Activated CD8-positive, alpha-beta memory T cell treated with anti-CD3 and anti-CD28 coated beads for 24 hours (primary cell): ENCODE results near the gene CIB4.
"Not testable (repeated sequence)": the region's sequence is repeated elsewhere in the genome, so short reads cannot be mapped to it uniquely, and the experiment has no call there.

Experiments used
- DNase-seq: peaks from one replicate; pipeline ENCODE4 v3.0.0-alpha.2; 2020

Gene CIB4

DNA sequence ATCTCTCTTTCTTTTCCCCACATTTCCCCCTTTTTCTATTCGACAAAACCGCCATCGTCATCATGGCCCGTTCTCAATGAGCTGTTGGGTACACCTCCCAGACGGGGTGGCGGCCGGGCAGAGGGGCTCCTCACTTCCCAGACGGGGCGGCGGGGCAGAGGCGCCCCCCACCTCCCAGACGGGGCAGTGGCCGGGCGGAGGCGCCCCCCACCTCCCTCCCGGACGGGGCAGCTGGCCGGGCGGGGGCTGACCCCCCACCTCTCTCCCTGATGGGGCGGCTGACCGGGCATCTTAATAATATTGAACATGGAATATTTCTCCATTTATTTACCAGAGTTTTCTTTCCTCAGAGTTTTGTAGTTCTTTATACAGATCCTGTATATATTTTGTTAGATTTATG, 24.1 kb upstream of the CIB4 start:
- not testable (repeated sequence) for DNase-seq

DNA sequence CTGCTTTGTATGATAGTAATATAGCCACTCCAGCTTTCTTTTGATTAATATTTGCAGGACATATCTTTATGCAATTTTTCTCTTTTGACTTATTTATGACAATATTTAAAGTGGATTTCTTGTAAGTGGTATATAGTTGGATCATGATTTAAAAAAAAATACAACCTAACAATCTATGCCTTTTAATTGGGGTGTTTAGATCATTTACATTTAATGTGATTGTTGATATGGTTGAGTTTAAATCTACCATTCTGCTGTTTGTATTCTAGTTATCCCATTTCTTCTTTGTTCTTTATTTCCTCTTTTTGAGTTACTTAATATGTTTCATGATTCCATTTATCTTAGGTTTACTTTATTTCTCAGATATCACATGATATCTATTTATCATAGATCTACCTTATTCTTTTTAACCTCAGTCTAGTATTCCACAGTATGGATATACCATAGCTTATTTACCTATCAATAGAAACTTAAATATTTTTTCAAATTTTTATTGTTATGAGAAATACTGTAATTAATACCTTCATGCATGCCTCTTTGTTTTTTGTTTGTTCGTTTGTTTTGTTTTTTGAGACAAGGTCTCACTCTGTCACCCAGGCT, 19.3 kb upstream of the CIB4 start:
- DNase-seq = no peak

DNA sequence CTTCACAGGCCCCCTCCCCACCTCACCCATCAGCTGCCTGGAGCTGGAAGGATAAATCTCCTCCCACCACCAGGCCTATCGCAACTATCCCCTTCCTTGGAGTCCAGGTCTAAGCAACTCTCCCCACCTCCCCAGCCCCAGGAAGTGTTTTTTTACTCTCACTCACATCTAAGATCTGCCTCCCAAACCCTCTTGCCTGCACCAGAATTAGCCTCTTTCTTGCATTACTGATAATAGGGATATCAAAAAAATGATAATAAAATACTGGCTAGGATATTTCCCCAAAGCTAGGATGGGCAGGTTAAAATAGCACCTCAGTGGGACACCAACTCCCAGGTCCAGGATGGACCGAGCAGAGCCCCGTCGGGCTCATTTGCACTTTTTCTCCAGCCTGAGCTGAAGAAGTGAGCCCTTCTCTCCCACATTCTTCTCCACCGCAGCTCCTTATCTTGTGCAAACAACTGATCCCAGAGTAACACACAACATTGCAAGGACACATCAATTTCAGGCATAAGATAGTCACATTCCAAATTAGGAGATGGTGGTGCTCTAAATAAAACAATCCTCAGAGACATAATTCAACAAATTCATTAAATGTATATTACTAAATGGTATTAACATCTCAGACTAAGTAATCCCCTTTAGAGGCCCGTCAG, 17.7 kb upstream of the CIB4 start:
- DNase-seq = no peak

DNA sequence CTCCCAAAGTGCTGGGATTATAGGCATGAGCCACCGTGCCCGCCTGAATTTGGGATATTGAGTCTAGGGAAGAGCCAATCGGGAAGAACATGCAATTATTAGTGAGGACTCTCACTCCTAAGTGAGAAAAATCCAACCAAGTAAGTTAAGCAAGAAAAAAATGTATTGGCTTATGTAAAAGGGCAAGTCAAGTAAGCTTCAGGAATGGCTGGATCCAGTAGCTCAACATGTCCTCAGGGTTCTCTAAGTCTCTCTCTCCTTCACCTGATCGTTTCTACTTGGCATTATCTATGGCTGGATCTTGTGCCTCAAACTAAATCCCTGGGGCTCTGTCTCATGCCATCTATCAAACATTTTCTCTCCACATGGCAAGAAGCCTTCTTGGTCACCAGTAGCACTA, 16.1 kb upstream of the CIB4 start:
- no peak for DNase-seq

DNA sequence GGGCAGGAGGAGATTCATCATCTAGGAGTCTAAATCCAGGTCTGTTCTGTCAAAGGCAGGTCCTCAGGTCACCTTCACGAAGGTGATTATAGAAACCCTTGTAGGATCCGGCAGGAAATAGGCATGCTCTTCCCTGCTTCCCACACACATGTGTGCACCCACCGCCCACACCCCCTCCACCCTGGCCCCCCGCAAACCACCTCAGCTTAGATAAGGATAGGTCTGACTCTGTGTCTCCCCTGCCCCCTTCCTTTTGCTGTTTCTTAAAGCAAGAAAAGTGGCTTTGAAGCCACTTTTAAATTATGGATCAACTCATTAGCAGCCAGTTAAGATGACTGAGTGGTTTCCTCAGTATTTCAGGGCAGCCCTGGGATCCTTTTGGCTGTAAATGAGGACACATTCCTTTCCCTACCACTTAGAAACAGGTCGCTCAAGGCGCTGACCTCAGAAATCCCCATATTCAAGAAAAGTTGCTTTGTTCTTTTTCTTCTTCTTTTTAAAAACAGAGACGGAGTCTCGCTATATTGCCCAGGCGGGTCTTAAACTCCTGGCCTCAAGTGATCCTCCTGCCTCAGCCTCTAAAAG, 14.5 kb upstream of the CIB4 start:
- no peak for DNase-seq

DNA sequence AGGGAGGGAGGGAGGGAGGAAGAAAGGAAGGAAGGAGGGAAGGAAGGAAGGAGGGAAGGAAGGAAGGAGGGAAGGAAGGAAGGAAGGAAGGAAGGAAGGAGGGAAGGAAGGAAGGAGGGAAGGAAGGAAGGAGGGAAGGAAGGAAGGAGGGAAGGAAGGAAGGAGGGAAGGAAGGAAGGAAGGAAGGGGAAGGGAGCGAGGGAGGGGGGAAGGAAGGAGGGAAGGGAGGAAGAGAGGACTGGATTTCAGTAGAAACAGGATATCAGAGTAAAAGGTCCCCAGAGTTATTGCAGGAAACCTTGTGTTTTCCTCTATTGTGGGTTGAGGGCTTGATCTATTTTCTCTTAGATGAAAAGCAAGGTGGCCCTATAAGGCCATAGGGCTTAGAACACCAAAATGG, 14.0 kb upstream of the CIB4 start:
- not testable (repeated sequence) for DNase-seq

DNA sequence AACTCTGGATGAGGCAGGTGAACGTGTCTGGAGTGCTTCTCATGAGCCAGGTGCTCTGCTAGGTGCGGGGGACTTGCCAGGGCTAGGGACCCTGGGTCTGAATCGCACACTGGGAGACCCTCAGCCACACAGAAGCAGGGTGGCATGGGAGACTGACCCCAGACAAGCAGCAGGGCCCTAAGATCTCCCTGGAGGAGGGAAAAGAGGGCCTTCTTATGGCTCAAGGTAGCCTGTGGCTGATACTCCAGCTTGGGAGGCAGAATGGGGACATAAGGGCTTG, 12.8 kb upstream of the CIB4 start:
- DNase-seq = no peak

DNA sequence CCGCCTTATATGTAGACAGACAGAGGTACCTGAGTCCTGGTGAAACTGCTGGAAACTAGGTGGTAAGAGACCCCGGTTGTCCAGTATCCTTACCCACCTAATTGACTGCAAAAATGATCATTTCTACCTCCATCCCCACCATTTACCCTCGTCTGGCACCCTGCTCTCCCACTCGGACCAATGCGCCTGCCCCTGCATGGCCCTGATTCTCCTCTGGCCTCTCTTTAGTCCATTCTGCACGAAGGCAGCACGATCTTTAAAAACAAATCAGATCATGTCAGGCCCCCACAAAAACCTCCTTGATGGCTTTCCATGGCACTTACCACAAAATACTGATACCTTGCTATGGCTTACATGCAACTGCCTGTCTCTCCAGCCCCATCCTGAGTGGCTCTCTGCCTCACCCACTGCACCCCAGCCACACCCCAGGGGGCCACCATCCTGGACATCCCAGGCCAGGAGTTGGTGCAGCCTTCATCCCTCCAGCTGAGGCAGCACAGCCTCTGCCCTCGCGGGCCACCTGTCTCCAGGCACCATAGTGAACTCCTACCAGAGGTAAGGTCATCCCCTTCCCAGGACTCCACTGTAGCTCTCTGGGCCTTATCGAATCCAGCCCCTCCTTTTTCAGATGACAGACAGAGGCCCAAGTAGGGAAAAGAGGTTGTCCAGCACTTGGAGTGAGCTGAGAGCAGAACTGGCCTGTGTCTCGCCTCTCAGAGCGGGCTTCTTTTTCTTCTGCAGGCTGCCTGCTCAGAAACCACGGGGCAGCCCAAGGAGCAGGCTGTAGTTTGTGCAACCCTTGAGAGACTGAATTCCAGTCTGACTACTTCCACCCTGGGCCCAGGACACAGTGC, 12.3 kb upstream of the CIB4 start:
- DNase-seq = no peak

DNA sequence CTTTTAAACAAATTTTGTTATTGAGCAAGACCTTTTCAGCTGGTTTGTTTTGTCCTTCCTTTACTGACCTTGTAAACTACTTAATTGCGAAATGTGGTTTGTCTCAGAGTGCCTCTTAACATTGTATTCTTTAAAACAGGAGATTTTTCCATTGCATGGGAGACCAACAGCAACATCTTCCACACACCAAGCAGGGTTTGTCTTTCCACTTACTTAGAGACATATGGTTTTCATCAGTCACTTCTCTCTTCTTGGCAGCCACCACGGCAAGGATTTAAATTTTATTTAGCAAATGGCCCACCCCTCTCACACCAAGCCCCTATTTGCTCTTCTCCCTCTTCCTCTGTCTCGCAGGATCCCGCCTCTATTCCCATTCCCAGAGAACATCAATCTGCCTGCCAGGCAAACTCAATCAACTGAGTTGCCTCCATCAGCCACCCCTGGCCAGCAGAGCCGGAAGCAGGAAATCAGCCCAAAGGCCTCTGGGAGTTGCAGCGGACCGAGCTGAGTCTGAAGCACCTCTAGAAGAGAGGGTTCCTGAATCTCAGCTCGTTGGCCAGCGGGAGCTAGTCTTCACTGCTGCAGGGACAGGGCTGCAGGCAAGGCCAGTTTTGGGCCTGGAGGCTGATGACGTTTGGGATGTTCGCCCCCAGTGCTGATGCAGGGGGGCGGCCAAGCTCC, 11.3 kb upstream of the CIB4 start:
- DNase-seq = no peak

DNA sequence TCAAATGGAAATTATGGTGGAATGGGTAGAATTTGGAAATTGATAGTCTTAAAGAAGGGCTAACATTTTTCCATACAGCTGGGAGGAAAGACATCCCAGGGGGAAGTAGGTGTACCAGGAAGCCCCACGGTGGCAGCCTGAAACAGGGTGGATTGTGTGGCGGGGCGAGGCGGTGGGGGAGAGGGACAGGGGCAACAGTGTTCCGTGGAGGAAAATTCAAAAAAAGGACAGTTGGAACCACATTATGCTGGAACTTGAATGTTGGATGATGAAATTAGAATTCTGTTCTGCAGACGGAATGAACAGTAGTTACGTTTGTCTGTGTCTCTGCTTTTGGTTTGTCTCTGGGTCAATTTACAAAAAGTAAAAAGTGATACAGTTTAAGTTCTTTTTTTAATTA, 10.6 kb upstream of the CIB4 start:
- DNase-seq = no peak

DNA sequence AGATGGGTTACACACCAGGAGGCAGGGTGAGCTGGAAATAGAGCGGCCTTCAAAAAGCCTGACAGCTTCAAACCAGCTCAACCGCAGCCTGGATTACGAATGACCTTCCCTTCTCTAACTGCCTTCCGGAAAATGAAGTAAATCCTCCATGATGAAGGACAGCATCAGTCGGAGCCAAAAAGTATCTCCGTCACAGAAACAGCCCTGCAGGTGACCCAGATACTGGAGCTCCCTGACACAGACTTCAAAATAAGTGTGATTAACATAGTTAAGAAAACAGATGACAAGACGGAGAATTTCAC, 10.3 kb upstream of the CIB4 start:
- DNase-seq = no peak

DNA sequence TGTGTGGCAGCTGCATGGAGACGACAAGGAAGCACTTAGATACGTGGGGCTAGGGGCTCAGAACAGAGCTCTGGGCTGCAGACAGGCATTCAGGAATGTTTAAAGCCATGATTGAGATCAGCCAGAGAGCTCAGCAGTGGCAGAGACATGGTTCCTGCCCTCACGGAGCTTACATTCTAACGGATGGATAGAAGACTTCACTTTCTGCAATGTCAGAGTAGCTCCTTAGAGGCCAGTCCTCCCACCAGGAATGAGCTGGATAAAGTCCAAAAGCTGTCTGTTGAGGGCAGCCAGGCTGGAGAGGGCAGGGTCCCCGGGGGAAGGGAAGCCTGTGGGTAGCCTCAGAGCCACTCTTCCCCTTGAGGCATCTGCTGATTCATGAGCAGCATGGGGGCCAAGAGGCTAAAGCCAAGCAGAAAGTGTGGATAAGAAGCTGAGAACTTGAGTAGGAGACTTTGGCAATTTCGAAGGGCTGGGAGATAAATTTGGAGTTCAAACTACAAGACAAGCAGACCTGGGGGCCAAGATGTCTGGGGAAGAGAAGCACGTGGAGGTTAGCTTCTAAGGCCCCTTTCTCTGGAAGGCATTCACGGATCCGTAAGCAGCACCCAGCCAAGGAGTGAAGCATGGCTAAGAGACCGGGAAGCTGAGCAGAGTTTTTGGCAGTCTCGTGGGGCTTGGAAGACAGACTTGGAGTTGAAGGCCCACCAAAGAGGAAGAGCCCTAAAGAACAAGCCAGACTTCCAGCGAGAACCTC, 9.7 kb upstream of the CIB4 start:
- no peak for DNase-seq

DNA sequence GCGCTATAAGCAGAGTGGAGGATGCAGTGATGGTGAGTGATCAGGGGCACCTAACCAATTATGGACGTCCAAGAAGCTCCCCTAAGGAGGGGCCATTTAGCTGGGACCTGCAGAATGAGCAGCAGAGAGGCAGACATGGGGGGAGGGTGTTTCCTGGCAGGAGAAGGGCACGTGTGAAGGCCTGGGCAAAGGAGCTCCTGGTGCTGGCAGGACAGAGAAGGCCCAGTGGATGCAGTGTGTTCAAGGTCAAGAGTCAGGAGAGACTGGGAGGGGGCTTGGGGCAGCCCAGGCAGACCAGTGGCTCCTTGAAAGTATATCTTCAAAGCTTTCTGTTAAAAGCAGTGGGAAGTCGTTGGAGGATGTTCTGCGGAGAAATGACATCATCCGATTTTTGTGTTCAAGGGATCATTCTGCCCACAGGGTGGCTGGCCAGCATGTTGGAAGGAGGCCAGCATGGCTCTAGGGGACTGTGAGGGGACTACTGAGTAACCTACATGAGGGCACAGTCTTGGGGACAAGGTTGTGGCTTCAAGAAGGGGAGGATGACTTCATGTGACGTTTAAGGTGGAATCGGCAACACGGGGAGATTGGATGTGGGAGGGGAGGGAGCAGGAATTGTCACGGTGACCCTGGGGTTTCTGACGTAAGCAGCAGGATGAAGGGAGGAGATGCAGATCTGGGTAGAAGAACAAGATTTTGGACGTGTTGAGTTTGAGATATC, 9.0 kb upstream of the CIB4 start:
- no peak for DNase-seq

DNA sequence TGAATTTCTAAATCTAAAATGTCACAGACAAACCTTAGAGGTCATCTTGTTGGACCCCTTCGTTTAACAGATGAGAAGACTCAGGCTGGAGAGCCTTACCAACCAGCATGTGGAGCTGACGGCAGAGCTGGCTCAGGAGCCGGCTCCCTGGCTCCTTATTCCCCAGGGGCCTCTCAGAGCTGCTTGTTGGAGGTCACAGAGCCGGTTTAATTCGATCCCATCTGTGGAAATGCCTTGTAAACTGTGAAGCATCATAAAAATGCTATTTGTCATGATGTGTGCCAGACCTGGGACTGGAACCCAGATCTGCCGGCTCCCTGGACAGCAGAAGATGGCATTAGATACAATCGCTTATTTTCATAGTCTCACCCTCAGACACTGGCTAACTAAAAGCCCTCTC, 8.2 kb upstream of the CIB4 start:
- DNase-seq = no peak

DNA sequence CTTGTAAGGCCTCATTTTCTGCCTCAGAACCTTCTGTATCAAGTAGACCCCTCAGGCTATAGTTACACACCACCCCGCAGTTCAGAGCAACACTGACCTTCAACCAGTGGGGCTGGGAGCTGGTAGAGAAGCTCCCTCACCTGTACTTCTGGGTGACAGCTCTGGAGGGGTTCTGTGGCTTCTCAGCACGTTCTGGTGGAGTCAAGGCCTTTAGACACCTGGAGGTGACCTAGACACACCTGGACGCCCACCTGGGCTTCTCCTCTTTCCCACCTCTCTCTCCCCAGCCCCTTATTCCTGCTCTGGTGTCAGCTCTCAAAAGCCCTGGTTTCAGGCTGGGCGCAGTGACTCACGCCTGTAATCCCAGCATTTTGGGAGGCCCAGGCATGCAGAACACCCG, 7.3 kb upstream of the CIB4 start:
- DNase-seq = no peak

DNA sequence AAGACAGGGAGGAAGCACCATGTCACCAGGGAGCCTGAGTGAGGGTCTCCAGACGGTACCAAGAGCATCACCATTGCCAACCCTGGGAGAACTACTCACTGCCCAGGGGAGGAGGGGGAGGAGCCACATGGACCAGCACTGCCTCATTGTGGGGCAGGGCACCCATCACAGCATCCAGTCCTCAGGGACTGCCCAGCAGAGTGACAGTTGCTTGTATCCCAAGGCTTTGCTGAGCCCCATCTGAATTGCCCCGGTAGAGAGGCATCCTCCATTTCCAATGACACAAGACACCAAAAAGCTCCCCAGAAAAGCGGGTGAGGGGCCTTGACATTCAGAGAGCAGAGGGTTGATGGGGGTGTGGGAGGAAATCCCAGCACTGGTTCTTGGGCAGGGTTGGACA, 6.8 kb upstream of the CIB4 start:
- DNase-seq = no peak

DNA sequence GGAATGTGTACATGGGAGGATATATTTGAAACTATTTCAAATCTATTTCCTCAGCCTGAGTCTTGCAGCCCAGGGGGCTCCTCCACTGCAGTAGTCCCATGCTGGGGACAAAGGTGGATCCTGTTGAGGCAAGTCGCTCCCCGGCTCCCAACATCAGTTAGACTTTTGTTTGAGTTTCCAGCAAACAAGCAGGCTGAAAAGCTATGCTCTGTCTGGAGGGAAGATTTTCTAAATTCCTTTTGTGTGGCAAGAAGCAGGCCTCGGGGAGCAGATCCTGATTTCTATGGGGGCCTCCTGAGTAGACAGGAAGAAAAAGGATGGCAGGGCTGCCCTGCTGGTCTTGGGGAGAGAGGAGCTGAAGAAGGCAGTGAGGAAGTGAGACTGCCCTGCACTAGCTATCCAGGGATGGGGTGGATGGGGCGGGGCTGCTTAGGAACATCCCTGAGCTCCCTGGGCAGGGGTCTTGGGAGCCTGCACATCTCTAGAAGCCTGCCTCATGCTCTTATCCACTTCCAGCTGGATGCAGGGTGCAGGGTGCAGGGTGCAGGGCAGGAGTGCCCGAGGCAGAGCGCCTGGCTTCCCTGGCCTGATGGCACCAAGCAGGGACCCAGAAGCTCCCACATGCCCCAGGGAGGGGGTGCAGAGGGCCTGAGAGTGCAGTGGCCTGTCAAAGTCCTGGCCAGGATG, 6.0 kb upstream of the CIB4 start:
- no peak for DNase-seq

DNA sequence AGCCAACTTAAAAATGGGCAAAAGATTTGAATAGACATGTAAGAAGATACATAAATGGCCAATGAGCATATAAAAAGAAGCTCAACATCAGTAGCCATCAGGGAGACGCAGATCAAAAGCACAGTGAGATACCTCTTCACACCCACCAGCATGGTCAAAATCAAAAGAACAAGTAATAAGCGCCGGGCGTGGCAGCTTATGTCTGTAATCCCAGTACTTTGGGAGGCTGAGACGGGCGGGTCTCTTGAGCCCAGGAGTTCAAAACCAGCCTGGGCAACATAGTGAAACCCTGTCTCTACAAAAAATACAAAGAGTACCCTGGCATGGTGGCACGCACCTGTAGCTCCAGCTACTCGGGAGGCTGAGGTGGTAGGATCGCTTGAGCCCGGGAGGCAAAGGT, 4.6 kb upstream of the CIB4 start:
- no peak for DNase-seq

DNA sequence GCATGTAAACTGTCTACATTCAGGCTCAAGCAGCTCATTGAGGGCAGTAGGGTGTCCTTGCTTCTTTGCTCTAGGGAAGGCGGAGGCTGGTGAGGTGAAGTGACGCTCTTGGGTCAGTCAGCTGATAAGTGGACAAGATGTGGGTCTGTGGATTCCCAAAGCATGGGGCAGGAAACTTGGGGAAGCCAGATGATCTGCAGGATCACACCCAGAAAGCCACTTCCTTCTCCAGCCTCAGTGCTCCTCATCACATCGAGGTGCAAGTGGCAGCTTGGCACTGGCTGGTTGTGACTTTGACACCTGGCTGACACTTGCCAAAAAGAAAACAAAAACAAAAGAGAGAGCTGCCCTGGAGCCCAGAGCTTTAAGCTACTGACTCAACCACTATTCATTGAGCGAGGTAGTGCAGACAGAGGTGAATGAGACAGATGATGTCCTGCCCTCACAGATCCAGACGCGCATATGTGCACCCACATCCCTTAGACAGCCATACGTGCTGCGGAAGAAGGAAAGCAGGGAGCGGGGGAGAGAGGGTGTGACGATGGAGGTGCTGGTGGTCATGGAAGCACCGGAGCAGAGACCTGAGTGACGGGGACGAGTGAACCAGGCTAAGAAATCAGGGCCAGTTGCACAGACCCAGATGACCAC, 3.1 kb upstream of the CIB4 start:
- DNase-seq = no peak

DNA sequence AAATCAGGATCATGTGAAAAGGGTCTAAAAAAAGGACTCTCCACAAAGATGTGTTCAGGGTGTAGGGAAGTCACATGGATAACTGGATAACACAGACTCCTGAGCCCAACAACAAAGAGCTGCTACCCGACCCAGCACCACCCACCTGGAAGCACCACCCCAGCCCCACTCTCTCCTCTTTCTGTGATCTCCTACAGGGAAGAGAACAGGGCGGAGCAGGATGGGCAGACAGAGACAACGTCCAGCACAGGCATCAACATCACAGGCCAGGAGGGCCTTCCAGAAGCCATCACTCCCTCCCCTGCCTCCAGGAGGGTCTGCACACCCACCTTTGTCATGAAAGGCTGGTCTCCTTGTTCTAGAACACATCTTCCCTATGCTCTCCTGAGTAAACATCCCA, 1.3 kb upstream of the CIB4 start:
- no peak for DNase-seq

DNA sequence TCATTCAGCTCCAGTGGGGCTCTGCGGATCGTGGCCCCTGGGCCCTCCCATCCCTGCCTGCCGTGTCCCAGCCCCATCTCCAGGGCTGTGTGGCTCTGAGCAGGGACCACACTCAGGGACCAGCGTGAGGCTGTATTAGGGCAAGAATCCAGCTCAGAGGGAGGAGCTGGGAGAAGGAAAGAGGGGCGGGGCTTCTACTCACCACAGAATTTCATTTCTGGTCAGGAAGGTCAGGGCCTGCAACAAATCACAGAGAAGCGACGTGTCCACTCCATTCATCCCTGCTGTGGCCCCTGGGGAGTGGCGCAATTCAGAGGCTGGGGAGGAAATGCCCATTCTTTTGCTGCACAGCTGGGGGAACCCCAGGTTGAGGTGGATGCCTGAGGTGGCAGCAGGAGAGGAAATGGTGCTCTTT, 828 bp downstream of the CIB4 start:
- no peak for DNase-seq
